Neural progenitor cell (in vitro differentiated cells): ENCODE measurements around the gene XAF1.

Experiments used
- CTCF ChIP-seq: fragments of 200-600 bp; sonication (generic); IDR thresholded peaks from 2 replicates; pipeline ENCODE4 v1.5.1; 2017; ENCODE audit warnings: antibody characterized with exemption, mild to moderate bottlenecking
- EZH2 ChIP-seq: fragments of 200-600 bp; sonication (generic); IDR thresholded peaks from 2 replicates; pipeline ENCODE4 v1.6.1; 2017; ENCODE audit warnings: antibody characterized with exemption, mild to moderate bottlenecking, moderate library complexity
- EZH2phosphoT487 ChIP-seq: fragments of 200-600 bp; sonication (generic); IDR thresholded peaks from 2 replicates; pipeline ENCODE4 v1.6.1; 2017; ENCODE audit warnings: antibody characterized with exemption

- TF ChIP-seq CTCF: no peak
- TF ChIP-seq EZH2: no peak
- no peak for TF ChIP-seq EZH2phosphoT487
Measured at GRCh38 chr17:6789146-6789545, 33.3 kb downstream of the XAF1 start.
